Vagina (tissue), 2 donors: ENCODE data around the gene DLL1. TPM values are rescaled to one million over a fixed set of nuclear protein-coding genes. Genes with fewer than 3 reads are reported as not detected.

Experiments used
- DNase-seq, 2 donors: peaks; one replicate each; pipeline ENCODE4 v3.0.0-alpha.2; 2017; ENCODE audit errors: extremely low spot score in 2 of 2
- H3K27ac ChIP-seq: fragments of 200-600 bp; sonication (generic); one replicate; pipeline ENCODE4 v1.5.1; 2019
- H3K27me3 ChIP-seq: fragments of 200-600 bp; sonication (generic); one replicate; pipeline ENCODE4 v1.5.1; 2019
- H3K36me3 ChIP-seq, 2 donors: fragments of 200-600 bp; sonication (generic); one replicate each; pipeline ENCODE4 v1.5.1; 2017 to 2019
- H3K4me1 ChIP-seq: fragments of 200-600 bp; sonication (generic); one replicate; pipeline ENCODE4 v1.5.1; 2019
- H3K4me3 ChIP-seq, 2 donors: fragments of 200-600 bp; sonication (generic); 1 replicate in 1 of 2; 2 replicates in 1 of 2; pipeline ENCODE4 v1.5.1; 2016 to 2019
- H3K9me3 ChIP-seq: fragments of 200-600 bp; sonication (generic); one replicate; pipeline ENCODE4 v1.5.1; 2019
- CTCF ChIP-seq, 3 experiments: fragments of 450-650 bp in 2 of 3; fragments of 200-600 bp in 1 of 3; sonication (generic) in 1 of 3; IDR thresholded peaks; one replicate each; pipeline ENCODE4 v1.5.1; 2017 to 2019; ENCODE audit warnings: antibody characterized with exemption in 3 of 3, mild to moderate bottlenecking in 2 of 3, moderate library complexity in 2 of 3
- POLR2A ChIP-seq, 2 donors: fragments of 450-650 bp; IDR thresholded peaks; one replicate each; pipeline ENCODE4 v1.6.1; 2017; ENCODE audit warnings: antibody characterized with exemption in 2 of 2, mild to moderate bottlenecking in 2 of 2, moderate library complexity in 2 of 2
- POLR2AphosphoS5 ChIP-seq, 2 donors: sonication (generic); formaldehyde crosslinking; IDR thresholded peaks; one replicate each; pipeline ENCODE4 v1.9.0; 2017; ENCODE audit warnings: antibody characterized with exemption in 2 of 2, mild to moderate bottlenecking in 2 of 2, low read depth in 1 of 2; ENCODE audit not compliant: insufficient read depth in 1 of 2
- intact Hi-C: fragments of 100-400 bp; cut with DNase I; formaldehyde crosslinking; loops from one replicate; pipeline ENCODE4 v1.15.1; 2023
- total RNA-seq: library from RNA; depleted of rRNA; stranded (reverse); fragments of >200 nt; gene quantifications from one replicate; pipeline ENCODE4 v1.2.3, GENCODE V29; 2016

Gene DLL1
- total RNA-seq, 1 donor from 2014 or later = 43.5 TPM

GRCh38 chr6:170286246-170286933 is 4.5 kb downstream of the DLL1 start:
- Histone ChIP-seq H3K4me3 (peak overlapping the region; percentile 14 to 15), H3K36me3 (peaks cover 0 to 22% of the 10 kb centered on the region in 2 donors), H3K27ac (peak overlapping the region; percentile 81), H3K9me3 (no peaks in the 10 kb centered on the region), H3K4me1 (peaks cover 42% of the 10 kb centered on the region), H3K27me3 (no peaks in the 10 kb centered on the region)
- no peak for DNase-seq
- intact Hi-C loops = no loop called here
- TF ChIP-seq CTCF (IDR thresholded peaks at IDR 0.05) = no peak
- TF ChIP-seq POLR2AphosphoS5 (IDR thresholded peaks at IDR 0.05; ENCODE audit: insufficient read depth in 1 of 2, low read depth in 1 of 2) = no peak
- TF ChIP-seq POLR2A (IDR thresholded peaks at IDR 0.05) = no peak

GRCh38 chr6:170285482-170285881 is 5.4 kb downstream of the DLL1 start:
- no peak for DNase-seq
- peaks cover 0 to 22% of the 10 kb centered on the region in 2 donors for H3K36me3 ChIP-seq
- H3K9me3 ChIP-seq = no peaks in the 10 kb centered on the region
- intact Hi-C loops = no loop called here
- H3K27me3 ChIP-seq = no peaks in the 10 kb centered on the region
- no peak overlapping the region for H3K27ac ChIP-seq
- TF ChIP-seq POLR2A (IDR thresholded peaks at IDR 0.05) = no peak
- no peak for TF ChIP-seq POLR2AphosphoS5 (IDR thresholded peaks at IDR 0.05; ENCODE audit: insufficient read depth in 1 of 2, low read depth in 1 of 2)
- TF ChIP-seq CTCF (IDR thresholded peaks at IDR 0.05) = no peak
- no peak overlapping the region for H3K4me3 ChIP-seq
- peaks cover 43% of the 10 kb centered on the region for H3K4me1 ChIP-seq

GRCh38 chr6:170284866-170285469 is 5.9 kb downstream of the DLL1 start:
- TF ChIP-seq CTCF (IDR thresholded peaks at IDR 0.05) (no peak), POLR2A (IDR thresholded peaks at IDR 0.05) (no peak), POLR2AphosphoS5 (IDR thresholded peaks at IDR 0.05; ENCODE audit: insufficient read depth in 1 of 2, low read depth in 1 of 2) (no peak)
- H3K4me3 ChIP-seq = no peak overlapping the region
- peaks cover 48% of the 10 kb centered on the region for H3K4me1 ChIP-seq
- H3K27ac ChIP-seq = no peak overlapping the region
- H3K9me3 ChIP-seq = no peaks in the 10 kb centered on the region
- H3K36me3 ChIP-seq = peaks cover 0 to 22% of the 10 kb centered on the region in 2 donors
- intact Hi-C loops = no loop called here
- no peak for DNase-seq
- H3K27me3 ChIP-seq = no peaks in the 10 kb centered on the region

- Histone ChIP-seq H3K27me3 (no peaks in the 10 kb centered on the region), H3K27ac (no peak overlapping the region), H3K9me3 (no peaks in the 10 kb centered on the region), H3K4me3 (no peak overlapping the region), H3K36me3 (peaks cover 0 to 22% of the 10 kb centered on the region in 2 donors), H3K4me1 (peaks cover 49% of the 10 kb centered on the region)
- DNase-seq = no peak
- TF ChIP-seq POLR2A (IDR thresholded peaks at IDR 0.05) (no peak), CTCF (IDR thresholded peaks at IDR 0.05) (no peak), POLR2AphosphoS5 (IDR thresholded peaks at IDR 0.05; ENCODE audit: insufficient read depth in 1 of 2, low read depth in 1 of 2) (no peak)
- intact Hi-C loops = no loop called here
Measured at GRCh38 chr6:170284126-170284773, 6.6 kb downstream of the DLL1 start.
